HepG2 (cell line): Measurements from ENCODE around the gene SLX9. TPM values are rescaled to one million over a fixed set of nuclear protein-coding genes. Genes with fewer than 3 reads are reported as not detected.

Experiments used
- BCL6 ChIP-seq: IDR thresholded peaks from 2 replicates; pipeline ENCODE4 v1.6.1; 2016; ENCODE audit warnings: missing genetic modification reagents, missing compliant biosample characterization
- DBP ChIP-seq: sonication (generic); formaldehyde crosslinking; IDR thresholded peaks from 2 replicates; pipeline ENCODE4 v1.4.0; 2020; ENCODE audit warnings: missing genetic modification reagents; ENCODE audit errors: not compliant biosample characterization
- DMTF1 ChIP-seq: sonication (generic); formaldehyde crosslinking; IDR thresholded peaks from 2 replicates; pipeline ENCODE4 v1.4.0; 2020; ENCODE audit warnings: mild to moderate bottlenecking, missing genetic modification reagents
- IRF1 ChIP-seq: sonication (generic); formaldehyde crosslinking; IDR thresholded peaks from 2 replicates; pipeline ENCODE4 v1.4.0; 2020; ENCODE audit warnings: low read depth, mild to moderate bottlenecking, missing genetic modification reagents
- KLF16 ChIP-seq, 2 experiments: sonication (generic) in 1 of 2; formaldehyde crosslinking in 1 of 2; IDR thresholded peaks; 2 replicates each; pipeline versions ENCODE4 v1.6.1 to v1.8.0; 2016 to 2023; ENCODE audit warnings: missing genetic modification reagents in 2 of 2, missing compliant biosample characterization in 1 of 2
- RBM22 ChIP-seq: fragments of 200-400 bp; formaldehyde crosslinking; optimal IDR thresholded peaks from 2 replicates; pipeline ENCODE3; 2017; ENCODE audit warnings: mild to moderate bottlenecking, low read length, moderate library complexity
- SMARCC2 ChIP-seq: fragments of 450-650 bp; IDR thresholded peaks from 2 replicates; pipeline ENCODE4 v1.6.1; 2017; ENCODE audit warnings: antibody characterized with exemption, mild to moderate bottlenecking
- SOX13 ChIP-seq, 3 experiments: fragments of 450-650 bp in 1 of 3; sonication (generic) in 1 of 3; formaldehyde crosslinking in 1 of 3; IDR thresholded peaks in 2 of 3; conservative IDR thresholded peaks in 1 of 3; 2 replicates each; pipeline versions ENCODE4 v1.5.0 to v1.6.1; 2016 to 2020; ENCODE audit warnings: antibody characterized with exemption in 1 of 3, mild to moderate bottlenecking in 1 of 3, missing compliant biosample characterization in 1 of 3, missing genetic modification reagents in 1 of 3, moderate library complexity in 1 of 3
- TFE3 ChIP-seq: IDR thresholded peaks from 2 replicates; pipeline ENCODE4 v1.6.1; 2016
- TMF1 ChIP-seq: sonication (generic); formaldehyde crosslinking; IDR thresholded peaks from 2 replicates; pipeline ENCODE4 v1.8.1; 2022; ENCODE audit warnings: low read depth, missing genetic modification reagents
- U2AF2 ChIP-seq: fragments of 200-400 bp; formaldehyde crosslinking; IDR thresholded peaks from 2 replicates; pipeline ENCODE4 v1.6.1; 2017; ENCODE audit warnings: low read depth, mild to moderate bottlenecking, low read length
- ZBTB4 ChIP-seq: sonication (generic); formaldehyde crosslinking; IDR thresholded peaks from 2 replicates; pipeline ENCODE4 v1.4.0; 2020; ENCODE audit warnings: missing genetic modification reagents, mild to moderate bottlenecking, borderline replicate concordance
- ZFP41 ChIP-seq: sonication (generic); formaldehyde crosslinking; IDR thresholded peaks from 2 replicates; pipeline ENCODE4 v1.4.0; 2020; ENCODE audit warnings: mild to moderate bottlenecking, missing genetic modification reagents, borderline replicate concordance
- ZMYM3 ChIP-seq: sonication (generic); formaldehyde crosslinking; IDR thresholded peaks from 2 replicates; pipeline ENCODE4 v1.5.1; 2020; ENCODE audit warnings: mild to moderate bottlenecking, missing genetic modification reagents
- ZNF512 ChIP-seq: sonication (generic); formaldehyde crosslinking; IDR thresholded peaks from 2 replicates; pipeline ENCODE4 v1.4.0; 2020; ENCODE audit warnings: mild to moderate bottlenecking, missing genetic modification reagents
- ZNF784 ChIP-seq: sonication (generic); formaldehyde crosslinking; IDR thresholded peaks from 2 replicates; pipeline ENCODE4 v1.5.1; 2020; ENCODE audit warnings: missing genetic modification reagents, mild to moderate bottlenecking, borderline replicate concordance
- polyA plus RNA-seq, 8 experiments: library from polyadenylated mRNA; depleted of rRNA in 3 of 8; stranded (reverse) in 7 of 8; unstranded in 1 of 8; fragments of >200 nt; fragmentation: Illumina TruSeq in 4 of 8; extraction: Trizol in 4 of 8; gene quantifications; 2 replicates each; pipeline versions ENCODE4 v1.2.1 to v1.2.3, GENCODE V29; 2011 to 2016; ENCODE audit warnings: low read depth in 4 of 8, missing spikeins in 1 of 8, mixed read lengths in 1 of 8; ENCODE audit not compliant: insufficient read depth in 1 of 8
- total RNA-seq, 5 experiments: library from RNA; depleted of rRNA; stranded (reverse); fragments of >200 nt; fragmentation: Illumina TruSeq; extraction: Trizol; gene quantifications; 2 replicates each; pipeline ENCODE4 v1.2.3, GENCODE V29; 2016; ENCODE audit warnings: low read depth in 1 of 5

The SLX9 gene
- total and polyA plus RNA-seq, 2 of the 13 experiments (the other 11 are each of a cell fraction or from before 2014, with no cell fraction given), result 21.0 to 47.1 TPM

- no peak for TF ChIP-seq ZBTB4 (CRISPR knock-in tag)
- TF ChIP-seq IRF1 (CRISPR knock-in tag), result no peak
- no peak for TF ChIP-seq DBP (CRISPR knock-in tag)
- peak; percentile 52 for TF ChIP-seq BCL6 (CRISPR knock-in tag)
- no peak for TF ChIP-seq ZNF784 (CRISPR knock-in tag)
- TF ChIP-seq SMARCC2, result no peak
- TF ChIP-seq ZMYM3, result peak; percentile 57
- TF ChIP-seq DMTF1 (CRISPR knock-in tag), result no peak
- peak in 1 of 2 experiments; percentile 55; a peak in 1 of 4 replicates for TF ChIP-seq KLF16 (CRISPR knock-in tag; IDR thresholded peaks at IDR 0.05)
- TF ChIP-seq SOX13 (IDR thresholded peaks at IDR 0.05), result no peak
- no peak; a peak in 1 of 4 replicates for TF ChIP-seq SOX13 (CRISPR knock-in tag; conservative IDR thresholded peaks at IDR 0.05 in 1 of 2, IDR thresholded peaks at IDR 0.05 in 1 of 2)
- no peak for TF ChIP-seq TMF1
- TF ChIP-seq ZNF512 (CRISPR knock-in tag), result no peak
- no peak for TF ChIP-seq U2AF2
- no peak for TF ChIP-seq ZFP41
- no peak for TF ChIP-seq RBM22
- TF ChIP-seq TFE3 (CRISPR knock-in tag), result peak; percentile 50; the same call in 1 of the 2 replicates
Observed at GRCh38 chr21:44914176-44914874, 25.5 kb upstream of the SLX9 start (continued).
